ENCODE data around the gene ZMYND8. TPM values are rescaled to one million over a fixed set of nuclear protein-coding genes. Genes with fewer than 3 reads are reported as not detected.
"Not testable (repeated sequence)": the region's sequence is repeated elsewhere in the genome, so short reads cannot be mapped to it uniquely, and the experiment has no call there.

ZMYND8 gene
- total and polyA plus RNA-seq, 7 donors = 7.8 to 46.0 (median 24.8) TPM

- no peaks in the 10 kb centered on the region for H3K27me3 ChIP-seq
- no peak for TF ChIP-seq POLR2AphosphoS5 (IDR thresholded peaks at IDR 0.05)
- TF ChIP-seq EP300 (IDR thresholded peaks at IDR 0.05) = no peak
- TF ChIP-seq POLR2A (IDR thresholded peaks at IDR 0.05) = no peak
- TF ChIP-seq CTCF (IDR thresholded peaks at IDR 0.05) = no peak
- WGBS, 2 donors = 96% methylated on average over 18 of the region's 18 CpGs
- H3K9me3 ChIP-seq = no peaks in the 10 kb centered on the region
- peaks cover 0 to 55% (median 31%) of the 10 kb centered on the region in 4 donors for H3K36me3 ChIP-seq
- DNase-seq = no peak
- no peak overlapping the region for H3K4me3 ChIP-seq
- H3K4me1 ChIP-seq = no peaks in the 10 kb centered on the region
- intact Hi-C loops (cut with DNase I) = no loop called here
- H3K27ac ChIP-seq = no peak overlapping the region
Observed at GRCh38 chr20:47208534-47209174, 147.8 kb downstream of the ZMYND8 start.

- TF ChIP-seq CTCF (IDR thresholded peaks at IDR 0.05) (no peak), EP300 (IDR thresholded peaks at IDR 0.05) (no peak), POLR2AphosphoS5 (IDR thresholded peaks at IDR 0.05) (no peak), POLR2A (IDR thresholded peaks at IDR 0.05) (no peak)
- H3K9me3 ChIP-seq = no peaks in the 10 kb centered on the region
- H3K4me1 ChIP-seq = no peaks in the 10 kb centered on the region
- no peak for DNase-seq
- no peak overlapping the region for H3K4me3 ChIP-seq
- intact Hi-C loops (cut with DNase I) = no loop called here
- no peak overlapping the region for H3K27ac ChIP-seq
- H3K27me3 ChIP-seq = no peaks in the 10 kb centered on the region
- 77 to 85% methylated on average over 9 of the region's 9 CpGs for WGBS, 2 donors
- H3K36me3 ChIP-seq = peaks cover 0 to 39% (median 24%) of the 10 kb centered on the region in 4 donors
Observed at GRCh38 chr20:47206962-47207641, 149.4 kb downstream of the ZMYND8 start.

GRCh38 chr20:47206552-47206951, 149.9 kb downstream of the ZMYND8 start:
- DNase-seq; H3K27ac ChIP-seq; intact Hi-C loops (cut with DNase I); H3K9me3 ChIP-seq; H3K4me3 ChIP-seq; H3K27me3 ChIP-seq; H3K4me1 ChIP-seq: not testable (repeated sequence)
- H3K36me3 ChIP-seq = peaks cover 0 to 34% (median 19%) of the 10 kb centered on the region in 4 donors
- 91 to 93% methylated on average over 10 of the region's 10 CpGs for WGBS, 2 donors

GRCh38 chr20:47205577-47206123, 150.8 kb downstream of the ZMYND8 start:
- intact Hi-C loops (cut with DNase I) = no loop called here
- H3K9me3 ChIP-seq = no peaks in the 10 kb centered on the region
- peak; percentile 70 for DNase-seq
- no peak overlapping the region for H3K27ac ChIP-seq
- no peaks in the 10 kb centered on the region for H3K4me1 ChIP-seq
- peaks cover 0 to 25% (median 13%) of the 10 kb centered on the region in 4 donors for H3K36me3 ChIP-seq
- H3K27me3 ChIP-seq = no peaks in the 10 kb centered on the region
- 47 to 54% methylated on average over 9 of the region's 9 CpGs for WGBS, 2 donors
- TF ChIP-seq EP300 (IDR thresholded peaks at IDR 0.05) (no peak), POLR2A (IDR thresholded peaks at IDR 0.05) (no peak), POLR2AphosphoS5 (IDR thresholded peaks at IDR 0.05) (no peak), CTCF (IDR thresholded peaks at IDR 0.05) (peak in 2 of 4 experiments; percentile 24 to 42)
- H3K4me3 ChIP-seq = no peak overlapping the region

GRCh38 chr20:47204850-47205122, 151.7 kb downstream of the ZMYND8 start:
- WGBS, 2 donors = 91 to 95% methylated on average over 11 of the region's 11 CpGs
- H3K9me3 ChIP-seq; intact Hi-C loops (cut with DNase I): not testable (repeated sequence)

More at GRCh38 chr20:47204850-47205122, 151.7 kb downstream of the ZMYND8 start:
- not testable (repeated sequence) for DNase-seq, H3K4me1 ChIP-seq, H3K4me3 ChIP-seq, H3K27ac ChIP-seq, H3K27me3 ChIP-seq
- H3K36me3 ChIP-seq = peaks cover 0 to 16% (median 7%) of the 10 kb centered on the region in 4 donors
